Daoy (cell line): ENCODE results near the gene NUAK1. TPM values are rescaled to one million over a fixed set of nuclear protein-coding genes. Genes with fewer than 3 reads are reported as not detected.

Experiments
- DNase-seq: peaks from one replicate; pipeline ENCODE4 v3.0.0-alpha.2; 2015; ENCODE audit warnings: low read depth
- total RNA-seq: library from RNA; depleted of rRNA; stranded (reverse); fragments of >200 nt; shearing (Covaris generic); gene quantifications from 2 replicates; pipeline ENCODE4 v1.2.3, GENCODE V29; 2014

NUAK1 gene
- total RNA-seq, 1 experiment from 2014 or later, result 31.3 TPM

DNA sequence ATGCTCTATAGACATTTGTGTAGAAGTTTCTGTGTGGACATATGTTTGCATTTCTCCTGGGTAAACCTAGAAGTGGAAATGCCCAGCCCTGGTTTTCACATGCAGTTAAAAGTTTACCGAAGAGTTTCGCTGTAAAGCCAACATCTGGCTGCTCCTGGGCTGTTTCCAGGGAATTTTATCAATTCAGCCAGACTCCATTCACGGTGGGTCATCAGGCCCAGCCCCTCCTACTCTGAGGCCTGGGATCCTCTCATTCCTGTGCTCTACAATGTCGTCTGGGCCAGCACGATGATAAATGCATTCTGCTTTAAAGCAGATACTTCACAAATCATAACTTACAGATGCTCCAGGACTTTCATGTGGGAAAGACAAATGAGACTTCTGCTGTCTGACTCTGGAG, 7.1 kb downstream of the NUAK1 start:
- no peak for DNase-seq

DNA sequence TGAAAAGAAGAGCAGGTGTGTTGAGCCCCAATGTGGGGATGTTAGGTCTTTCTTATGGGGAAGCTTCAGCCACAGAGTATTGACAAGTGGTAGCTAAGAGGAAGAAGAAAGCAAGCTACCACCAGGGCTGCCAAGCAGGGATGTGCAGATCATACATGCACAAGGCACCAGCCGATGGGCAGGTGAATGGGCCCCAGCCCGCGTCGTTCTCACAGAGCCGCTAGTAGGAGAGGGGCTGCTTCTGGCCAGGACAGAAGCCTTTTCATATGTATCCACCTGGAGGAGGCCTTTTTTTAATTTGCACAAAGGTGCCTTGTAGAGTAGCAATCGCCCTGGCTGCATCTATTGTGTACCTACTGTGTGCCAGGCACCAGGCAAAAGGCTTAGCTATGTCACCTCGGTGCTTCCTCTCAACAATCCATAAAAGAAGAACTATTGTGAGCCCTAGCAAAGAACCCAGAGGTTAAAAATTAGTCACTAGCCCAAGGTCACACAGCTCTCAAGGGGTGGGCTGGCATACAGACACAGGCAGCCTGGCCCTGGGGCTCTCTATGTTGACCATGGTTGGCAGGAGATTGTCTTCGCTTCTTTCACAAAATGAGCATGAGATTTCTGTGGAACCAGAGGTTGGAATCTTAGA, 8.2 kb downstream of the NUAK1 start:
- no peak for DNase-seq

DNA sequence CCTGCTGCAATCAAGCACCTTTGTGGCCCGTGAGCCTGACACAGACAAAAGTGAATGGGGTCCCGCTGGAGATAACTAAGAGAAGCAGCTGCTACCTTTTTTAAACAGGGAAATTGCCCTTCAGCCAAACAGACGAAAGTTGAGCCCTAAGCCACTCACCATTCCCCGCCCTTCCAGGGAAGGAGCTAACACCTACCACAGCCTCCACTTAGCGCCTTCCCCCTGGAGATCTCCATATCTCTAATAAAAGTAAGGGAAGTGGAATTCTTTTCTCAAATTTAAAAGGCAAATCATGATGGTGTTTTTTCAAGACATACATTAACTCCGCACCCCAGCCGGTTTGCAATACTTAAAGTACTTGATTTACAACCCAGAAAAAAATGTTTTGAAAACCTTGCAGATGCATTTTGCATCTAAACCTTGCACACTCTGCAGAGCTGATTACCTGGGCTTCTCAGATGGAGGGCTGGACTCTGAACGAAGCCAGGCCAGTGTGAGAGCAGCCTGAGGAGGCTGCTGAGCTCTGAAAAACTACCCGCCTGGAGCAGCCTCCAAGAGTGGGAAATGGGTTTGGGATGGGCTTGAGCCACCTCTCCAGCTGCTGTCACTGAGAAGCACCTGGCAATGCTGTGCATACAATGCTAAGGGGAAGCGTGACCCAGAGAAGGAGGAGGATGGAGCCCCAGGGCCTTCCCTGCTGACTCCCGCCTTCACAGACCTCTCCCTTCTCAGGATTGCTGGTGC, 10.0 kb downstream of the NUAK1 start:
- no peak for DNase-seq

DNA sequence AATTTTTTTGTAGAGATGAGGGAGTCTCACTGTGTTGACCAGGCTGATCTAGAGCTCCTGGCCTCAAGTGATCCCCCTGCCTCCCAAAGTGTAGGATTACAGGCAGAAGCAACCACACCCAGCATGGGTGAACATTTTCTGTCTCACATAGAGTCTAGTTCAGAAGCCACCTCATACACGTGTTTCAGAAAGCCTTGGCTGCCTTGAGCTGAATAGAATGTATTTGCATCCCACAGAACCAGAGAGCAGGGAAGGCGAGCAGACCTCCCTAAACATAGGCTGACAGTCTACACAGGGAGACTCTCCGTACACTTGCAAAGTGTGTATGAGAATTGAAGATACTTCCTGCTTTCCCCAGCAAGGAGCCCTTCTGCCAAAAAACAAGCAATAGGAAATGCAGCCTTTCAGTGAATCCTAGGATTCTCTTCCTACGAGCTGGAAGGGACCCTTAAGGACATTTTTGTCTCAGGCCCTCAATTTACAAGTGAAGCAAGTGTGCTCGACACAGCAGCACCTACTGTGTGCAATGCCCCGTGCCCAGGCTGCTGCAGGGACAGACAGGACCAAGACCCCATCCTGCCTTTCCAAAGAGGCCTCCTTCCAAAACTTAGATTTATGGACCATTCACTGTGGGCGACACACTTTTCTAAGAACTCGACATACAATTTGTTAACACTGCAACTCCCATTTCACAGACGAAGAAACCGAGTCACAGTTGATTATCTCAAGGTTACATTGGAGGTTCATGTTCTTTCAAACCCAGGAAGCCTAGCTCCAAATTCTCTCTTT, 11.2 kb downstream of the NUAK1 start:
- DNase-seq, result no peak

DNA sequence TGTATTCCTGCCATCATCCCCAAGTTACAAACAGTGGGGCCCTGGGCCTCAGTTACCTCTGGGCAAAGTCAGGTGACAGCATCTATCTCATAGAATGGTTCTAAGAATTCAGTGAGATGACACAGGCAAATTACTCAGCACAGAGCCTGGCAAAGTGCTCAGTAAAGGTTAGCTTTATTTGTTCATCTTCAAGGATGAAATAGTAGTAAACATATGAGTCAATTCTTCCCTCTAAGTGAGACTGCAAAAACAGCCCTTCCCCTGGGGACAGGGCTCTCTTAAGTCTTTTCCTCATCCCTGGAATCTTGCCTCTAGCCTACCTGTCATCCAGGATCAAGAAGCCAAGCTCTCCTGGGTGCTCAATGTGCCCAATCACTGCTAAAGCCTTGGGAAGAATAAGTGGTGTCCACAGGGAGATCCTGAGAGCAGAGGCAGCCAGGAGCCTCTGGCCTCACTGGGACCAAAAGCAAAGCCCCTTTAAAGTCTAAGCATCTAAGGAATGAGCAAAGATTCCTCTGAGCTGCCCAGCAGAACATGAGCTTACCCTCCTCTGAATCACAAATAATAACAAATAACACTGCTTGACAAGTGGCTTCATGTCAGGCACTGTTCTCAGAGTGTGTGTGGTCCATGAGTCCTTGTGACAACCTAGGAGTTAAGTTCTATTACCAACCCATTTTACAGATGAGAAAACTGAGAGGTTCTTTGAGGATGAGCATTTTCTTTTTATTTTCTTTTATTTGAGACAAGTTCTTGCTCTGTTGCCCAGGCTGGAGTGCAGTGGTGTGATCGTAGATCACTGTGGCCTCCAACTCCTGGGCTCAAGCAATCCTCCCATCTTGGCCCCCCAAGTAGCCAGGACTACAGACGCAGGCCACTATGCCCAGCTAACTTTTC, 12.1 kb downstream of the NUAK1 start:
- DNase-seq, result no peak

DNA sequence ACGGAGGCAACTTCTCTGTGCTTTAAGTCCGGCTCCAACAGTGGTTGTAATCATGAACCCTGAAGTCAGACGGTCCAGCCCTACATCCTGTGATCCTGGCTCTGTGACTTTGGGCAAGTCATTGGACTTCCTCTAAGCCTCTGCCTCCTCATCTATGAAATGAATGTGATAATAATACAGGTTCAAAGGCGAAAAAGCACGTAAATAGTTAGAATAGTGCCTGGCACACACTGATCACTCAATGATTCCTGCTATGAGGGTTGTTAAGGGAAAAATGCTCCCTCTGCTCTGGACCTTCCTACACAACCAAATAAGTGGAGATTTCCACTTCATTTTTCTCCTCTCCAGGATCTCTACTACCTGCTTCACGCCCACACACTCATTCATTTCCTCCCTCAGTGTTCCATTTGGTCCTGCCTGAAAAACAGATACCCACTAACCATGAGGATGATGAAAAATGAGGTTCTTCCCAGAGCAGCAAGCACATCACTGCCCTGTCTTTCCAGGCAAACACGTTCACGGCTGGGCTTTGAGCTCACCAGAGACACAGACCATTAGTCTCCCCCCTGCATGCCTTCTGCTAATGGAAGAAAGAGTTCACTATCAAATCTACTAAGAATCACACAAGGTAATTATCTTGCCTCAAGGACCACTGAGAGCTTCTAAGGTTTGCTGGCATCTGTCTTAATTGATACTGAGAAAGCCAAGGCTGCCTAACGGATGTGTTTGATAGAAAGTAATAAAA, 13.2 kb downstream of the NUAK1 start:
- DNase-seq, result no peak

DNA sequence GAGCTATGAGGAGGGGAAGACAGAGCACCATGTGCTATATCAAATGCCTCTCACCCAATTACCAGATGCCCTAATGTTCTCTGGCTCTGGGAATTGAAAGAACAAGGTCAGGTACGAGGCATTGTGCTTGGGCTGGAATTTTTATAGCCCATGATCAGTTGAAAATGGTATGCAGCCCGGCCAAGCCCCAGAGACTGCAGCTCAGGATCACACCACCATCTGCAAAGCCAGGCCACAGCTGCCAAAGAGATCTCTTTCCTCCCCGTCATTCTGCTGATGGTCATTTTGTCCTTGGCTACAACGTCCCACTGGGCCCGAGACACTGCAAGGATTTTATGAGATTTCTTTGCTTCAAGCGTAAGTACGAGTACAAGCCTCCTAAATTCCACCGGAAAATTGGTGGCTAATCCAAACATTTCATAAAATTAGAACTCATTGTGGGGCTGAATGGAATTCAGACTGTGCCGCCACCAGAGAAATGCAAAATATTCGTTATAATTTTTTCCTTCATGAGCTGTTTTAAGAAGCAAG, 15.1 kb downstream of the NUAK1 start:
- peak; percentile 56 for DNase-seq

DNA sequence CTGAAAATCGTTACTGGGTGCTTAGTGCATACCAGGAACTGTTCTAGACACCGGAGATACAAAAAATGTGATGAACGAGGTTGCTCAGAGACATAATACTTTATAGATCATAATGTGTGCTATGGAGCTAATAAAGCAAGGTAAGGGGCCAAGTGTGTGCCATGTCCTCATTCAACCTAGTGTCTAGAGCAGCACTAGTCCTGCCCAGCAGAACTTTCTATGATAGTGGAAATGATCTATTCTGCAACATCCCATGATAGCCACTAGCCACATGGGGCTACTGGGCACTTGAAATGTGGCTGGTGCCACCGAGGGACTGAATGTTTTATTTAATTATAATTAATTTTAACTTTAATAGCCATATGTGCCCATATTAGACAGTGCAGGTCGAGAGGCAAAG, 15.6 kb downstream of the NUAK1 start:
- DNase-seq, result no peak

DNA sequence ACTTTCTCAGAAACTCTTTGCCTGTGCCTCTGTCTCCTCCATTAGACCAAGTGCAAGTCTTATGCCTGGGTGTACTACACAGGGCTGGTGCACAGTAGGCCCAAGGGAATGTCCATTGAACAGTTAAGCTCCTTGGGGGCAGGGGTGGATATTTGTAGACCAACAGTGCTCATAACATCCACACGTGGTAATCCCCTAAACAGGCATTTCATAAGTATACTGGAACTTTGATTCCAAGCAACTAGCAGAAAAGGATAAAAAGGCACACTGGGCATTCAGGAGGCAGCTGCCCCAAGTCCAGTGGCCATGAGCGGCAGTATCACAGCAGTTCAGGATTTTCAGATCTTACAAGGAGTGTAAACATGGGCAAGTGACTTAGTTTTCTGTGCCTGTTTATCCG, 16.8 kb downstream of the NUAK1 start:
- no peak for DNase-seq

DNA sequence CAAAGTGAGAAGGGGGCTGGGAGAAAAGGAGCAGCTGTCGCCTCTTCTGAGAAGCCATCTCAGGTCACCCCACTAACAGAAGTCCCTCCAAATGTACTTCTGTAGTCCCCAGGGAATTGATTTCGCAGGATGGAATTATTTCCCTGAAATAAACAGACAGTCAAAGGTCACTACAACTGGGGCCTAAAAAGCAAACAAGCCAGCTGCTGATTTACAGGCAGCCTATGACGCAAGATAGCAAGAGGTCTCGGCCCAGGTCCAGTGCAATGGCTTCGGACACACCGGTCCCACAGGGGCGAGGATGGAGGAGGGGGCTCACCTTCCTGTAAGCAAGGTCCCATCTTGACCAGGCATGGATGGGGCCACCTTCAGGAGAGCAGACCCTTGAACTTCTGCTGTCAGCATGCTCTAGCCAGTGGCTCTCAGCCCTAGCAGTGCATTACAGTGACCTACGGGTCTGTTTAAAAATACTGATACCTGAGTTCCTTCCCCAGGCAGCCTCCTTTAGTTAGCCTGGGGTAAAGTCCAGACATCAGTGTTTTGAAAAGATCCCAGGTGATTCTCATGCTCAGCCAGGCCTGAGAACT, 18.1 kb downstream of the NUAK1 start:
- DNase-seq, result no peak

DNA sequence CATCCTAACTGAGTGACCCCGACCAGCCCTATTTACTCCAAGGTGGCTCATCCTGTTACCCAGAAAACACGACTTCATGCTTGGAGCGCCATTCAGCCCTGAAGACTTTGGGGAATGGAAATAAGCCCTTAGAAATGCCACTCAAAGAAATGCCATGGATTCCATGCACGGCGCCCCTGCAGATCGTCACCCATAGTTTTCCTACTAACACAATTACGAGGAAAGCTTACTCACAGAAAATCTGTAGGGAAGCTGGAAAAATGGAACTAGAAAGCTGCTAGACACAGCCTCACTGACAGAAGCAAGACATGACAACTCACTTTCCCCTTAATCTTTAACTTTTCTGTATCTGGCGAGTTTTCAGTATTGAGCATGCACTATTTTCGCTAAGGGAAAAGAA, 19.5 kb downstream of the NUAK1 start:
- DNase-seq, result no peak

DNA sequence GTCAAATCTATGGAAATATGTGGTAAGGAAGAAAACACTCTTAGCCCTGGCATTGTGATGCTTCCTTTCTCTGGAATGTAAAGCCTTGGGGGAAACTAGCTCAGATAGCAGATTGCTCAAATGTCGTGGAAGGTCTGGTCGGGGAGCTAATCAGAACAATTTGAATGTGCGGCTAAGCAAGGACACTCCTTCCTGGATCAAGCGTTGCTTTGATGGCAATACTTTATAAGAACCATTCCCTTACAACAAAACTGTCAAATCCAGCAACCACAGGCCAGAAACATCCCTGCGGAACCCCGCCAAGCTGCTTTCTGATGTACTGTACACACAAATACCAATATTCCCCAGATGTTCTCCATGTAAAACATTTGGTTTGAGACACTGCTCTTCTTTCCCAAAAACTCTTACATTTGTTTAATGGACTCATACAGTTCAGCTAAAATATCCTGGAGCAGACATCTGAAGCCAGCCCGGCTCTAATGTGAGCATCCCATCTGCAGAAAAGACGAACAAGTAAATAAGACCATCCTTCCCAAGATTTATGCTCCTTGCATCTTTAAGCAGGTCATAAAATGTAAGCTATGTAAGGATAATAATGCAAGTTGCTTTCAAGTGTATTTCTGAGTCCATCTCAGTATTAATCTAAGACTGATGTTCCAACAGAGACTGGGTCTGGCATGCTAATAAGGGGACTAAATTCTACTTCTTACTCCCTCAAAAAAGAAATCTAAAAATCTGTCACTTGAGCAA, 20.2 kb downstream of the NUAK1 start:
- DNase-seq, result no peak

DNA sequence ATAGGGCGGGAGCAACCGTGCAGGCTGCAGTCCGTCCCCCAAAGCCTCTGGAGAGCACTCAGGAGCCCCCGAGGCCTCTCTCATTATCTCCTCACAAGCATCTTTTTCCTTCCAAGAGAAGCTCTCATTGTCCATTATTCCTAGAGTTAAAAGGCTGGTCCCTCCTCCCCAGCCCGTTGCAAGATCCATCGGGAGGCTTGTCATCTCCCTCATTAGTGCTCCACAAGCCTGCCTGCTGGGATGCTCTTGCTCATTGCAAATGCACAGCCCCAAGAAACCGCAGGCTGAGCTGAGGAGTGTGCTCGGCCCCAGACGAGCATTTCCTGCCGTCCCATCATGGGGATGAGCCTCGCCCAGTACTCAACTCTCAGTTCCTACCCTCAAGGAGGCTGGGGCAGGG, 23.3 kb downstream of the NUAK1 start:
- peak; percentile 63 for DNase-seq

DNA sequence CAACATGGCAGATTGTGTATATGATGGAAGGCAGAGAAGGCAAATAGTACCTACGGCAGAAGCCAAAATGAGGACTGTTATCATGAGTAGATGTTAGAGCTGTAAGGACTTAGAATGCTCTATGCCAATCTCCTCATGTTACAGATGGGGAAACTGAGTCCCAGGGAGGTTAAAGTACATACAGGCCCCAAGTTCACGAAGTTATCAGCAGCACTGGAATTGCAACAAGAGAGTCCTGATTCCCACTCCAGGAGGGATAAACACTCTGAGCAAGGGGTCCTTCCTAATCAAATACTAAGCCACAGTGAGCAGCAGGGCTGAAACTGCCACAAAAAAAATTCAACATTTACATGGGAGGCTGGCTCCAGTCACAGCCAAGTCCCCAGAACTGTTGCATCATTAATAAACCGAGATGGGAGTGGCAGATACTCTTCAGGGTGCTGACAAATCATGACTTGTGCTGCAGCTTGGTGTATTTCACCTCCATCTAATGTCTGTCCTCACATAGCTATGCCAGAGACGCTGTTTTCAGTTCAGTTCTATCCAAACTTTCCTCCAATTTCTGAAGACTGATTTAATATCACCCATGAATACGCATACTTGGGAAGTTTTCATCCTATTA, 24.2 kb downstream of the NUAK1 start:
- peak; percentile 37 for DNase-seq

DNA sequence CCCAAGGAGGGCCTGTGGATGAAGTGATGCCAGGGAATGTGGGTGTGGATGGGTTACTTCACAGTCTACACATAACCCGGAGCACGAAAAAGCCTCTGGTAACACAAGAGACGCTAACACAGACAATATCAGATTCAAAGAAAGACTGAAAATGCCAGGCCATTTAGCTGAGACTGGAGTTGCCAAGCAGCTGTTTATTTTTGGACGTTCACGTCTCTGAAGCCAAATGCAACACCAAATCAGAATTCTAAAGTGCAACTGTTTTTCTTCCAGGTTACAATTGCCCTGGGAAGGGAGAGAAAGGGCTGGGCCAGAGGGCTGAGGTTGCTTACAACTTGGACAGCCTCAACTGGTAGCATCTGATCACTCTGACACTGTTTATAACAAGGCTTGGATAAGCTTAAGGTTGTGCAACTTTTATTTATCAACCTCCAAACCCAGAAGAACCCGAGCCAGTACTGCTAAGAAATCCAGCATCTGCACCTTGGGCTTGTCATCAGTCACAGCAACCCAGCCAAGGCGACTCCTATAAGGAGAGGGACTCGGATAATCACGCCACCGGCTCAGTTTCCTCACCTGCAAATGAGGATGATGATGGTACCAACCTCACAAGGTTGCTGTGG, 24.8 kb downstream of the NUAK1 start:
- no peak for DNase-seq

DNA sequence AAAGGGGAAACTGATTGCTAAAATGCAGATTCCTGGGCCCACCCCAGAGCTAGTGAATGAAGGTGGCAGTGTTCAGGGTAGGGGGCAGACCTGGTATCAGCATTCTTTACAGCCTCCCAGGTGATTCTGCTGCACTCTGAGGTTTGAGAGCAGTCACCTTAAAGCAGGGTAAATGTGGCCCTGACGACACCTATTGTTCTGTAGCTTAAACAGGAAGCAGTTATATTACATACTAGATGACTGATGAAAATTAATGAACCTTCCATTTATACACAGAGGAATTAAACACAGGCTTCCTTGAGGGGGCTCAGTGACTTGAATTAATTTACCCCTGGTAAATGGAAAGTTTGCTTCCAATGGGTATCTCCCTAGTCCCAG, 25.3 kb downstream of the NUAK1 start:
- no peak for DNase-seq

DNA sequence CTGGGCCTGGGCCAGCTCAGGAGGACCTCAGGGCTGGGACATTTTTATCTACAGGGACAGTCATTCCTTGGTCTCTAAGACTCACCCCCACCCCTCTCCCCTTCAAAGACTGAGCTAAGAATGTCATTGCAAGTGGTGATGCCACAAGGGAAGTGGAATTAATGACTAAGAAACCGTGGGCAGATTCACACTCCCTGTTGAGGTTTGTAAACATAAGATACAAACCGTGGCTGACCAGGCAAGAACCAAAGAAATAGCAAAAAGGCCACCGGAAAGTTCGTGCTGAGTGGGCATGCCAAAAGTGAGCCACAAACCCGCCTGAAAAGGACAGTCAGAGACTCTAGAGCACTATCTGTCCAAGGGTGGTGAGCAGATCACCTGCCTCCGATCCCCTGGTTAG, 25.7 kb downstream of the NUAK1 start:
- DNase-seq, result peak; percentile 64

DNA sequence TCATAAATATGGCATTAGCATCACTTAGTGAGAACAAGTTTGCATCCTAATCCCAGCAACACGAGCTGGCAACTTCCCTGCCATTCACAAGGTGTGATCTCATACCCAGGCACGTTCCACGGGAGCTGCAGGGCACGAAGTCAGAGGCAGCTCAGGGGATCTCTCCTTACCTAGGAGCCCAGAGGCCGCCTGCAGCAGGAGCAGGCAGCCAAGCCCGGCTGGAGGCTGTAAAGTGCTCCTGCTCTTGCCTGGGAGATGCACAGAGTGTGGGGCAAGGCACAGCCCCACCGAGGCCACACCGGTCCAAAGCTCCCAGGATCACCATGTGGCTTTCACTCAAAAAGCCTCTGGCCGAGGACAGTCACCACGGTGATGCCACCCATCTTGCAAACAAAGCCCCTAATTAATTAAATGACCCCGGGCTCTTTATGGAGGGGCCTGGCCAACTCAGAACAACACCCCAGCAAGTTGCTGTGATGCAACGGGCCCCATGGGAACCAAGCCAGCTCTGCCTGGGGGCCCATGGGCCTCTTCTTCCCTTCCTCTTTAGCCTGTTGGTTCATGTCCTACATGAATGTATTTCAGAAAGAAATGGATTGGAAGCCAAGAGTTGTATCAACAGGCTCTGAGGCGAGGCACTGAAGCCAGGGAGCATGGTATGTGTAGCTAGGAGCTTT, 26.5 kb downstream of the NUAK1 start:
- peak; percentile 48 for DNase-seq
